ENCODE measurements around the gene KRTAP13-1. TPM values are rescaled to one million over a fixed set of nuclear protein-coding genes. Genes with fewer than 3 reads are reported as not detected.

Gene KRTAP13-1, protein sequence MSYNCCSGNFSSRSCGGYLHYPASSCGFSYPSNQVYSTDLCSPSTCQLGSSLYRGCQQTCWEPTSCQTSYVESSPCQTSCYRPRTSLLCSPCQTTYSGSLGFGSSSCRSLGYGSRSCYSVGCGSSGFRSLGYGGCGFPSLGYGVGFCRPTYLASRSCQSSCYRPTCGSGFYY
- not detected for total RNA-seq

DNA sequence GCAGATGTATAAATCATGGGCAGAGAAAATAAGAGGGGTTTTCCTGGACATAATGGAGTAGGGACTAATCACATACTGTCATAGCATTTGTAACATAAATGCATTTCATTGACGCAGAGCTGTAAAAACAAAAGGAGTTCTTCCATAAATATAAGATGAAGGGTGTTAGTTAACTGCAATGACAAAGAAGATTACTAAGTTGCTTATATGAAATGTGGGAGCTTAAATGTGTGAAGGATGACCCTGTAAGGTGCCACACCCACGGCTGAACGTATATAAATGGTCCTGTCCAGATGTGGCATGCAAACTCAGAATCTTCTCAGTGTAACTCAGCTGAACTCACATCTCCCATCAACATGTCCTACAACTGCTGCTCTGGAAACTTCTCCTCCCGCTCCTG, at the start of gene KRTAP13-1:
Gene KRTAP13-1, plus strand, starts transcription at position 301 of the 400 bp plus-strand sequence. Its CDS starts 56 bp downstream, at position 357.
- H3K27ac ChIP-seq, result no peak within 1 kb of the TSS
- no peak within 1 kb of the TSS for H3K4me3 ChIP-seq
- WGBS, 2 donors (ENCODE audit: low coverage in 1 of 2), result 27 to 42% methylated on average over 2 to 4 of the region's 4 CpGs
- no peaks in the 10 kb centered on the region for H3K36me3 ChIP-seq
- H3K27me3 ChIP-seq, result no peaks in the 10 kb centered on the region
- peaks cover 0 to 6% (median 0%) of the 10 kb centered on the region in 3 donors for H3K9me3 ChIP-seq
- TF ChIP-seq POLR2A (IDR thresholded peaks at IDR 0.05), result no peak
- no peaks in the 10 kb centered on the region for H3K4me1 ChIP-seq
- ATAC-seq, result no peak

DNA sequence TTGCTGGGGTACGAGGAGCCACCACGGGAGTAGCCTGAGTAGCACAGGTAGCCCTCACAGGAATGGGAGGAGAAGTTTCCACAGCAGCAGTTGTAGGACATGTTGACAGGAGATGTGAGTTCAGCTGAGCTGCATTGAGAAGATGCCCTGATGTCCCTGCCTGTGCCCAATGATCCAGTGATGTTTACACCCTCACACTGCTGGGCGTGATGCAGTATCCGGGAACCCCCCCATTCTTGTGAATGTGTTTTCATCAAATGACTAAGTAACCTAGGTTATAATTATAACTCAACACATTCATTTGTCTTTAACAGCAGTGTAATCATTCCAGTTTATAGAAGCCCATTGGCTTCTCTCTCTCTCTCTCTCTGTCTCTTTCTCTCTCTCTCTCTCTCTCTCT, 47.3 kb upstream of the KRTAP13-1 start, which contains the start of gene KRTAP23-1:
Gene KRTAP23-1, minus strand, starts transcription at position 101 of the 400 bp plus-strand sequence. Its CDS starts 0 bp downstream, at position 101.
- TF ChIP-seq POLR2AphosphoS5 (IDR thresholded peaks at IDR 0.05), result no peak
- Histone ChIP-seq H3K27me3 (no peaks in the 10 kb centered on the region), H3K36me3 (no peaks in the 10 kb centered on the region), H3K4me3 (no peak within 1 kb of the TSS), H3K4me1 (no peaks in the 10 kb centered on the region), H3K27ac (no peak within 1 kb of the TSS), H3K9me3 (no peaks in the 10 kb centered on the region)
- no peak for ATAC-seq
- WGBS, 2 donors (ENCODE audit: low coverage in 1 of 2), result 87 to 89% methylated on average over 2 of the region's 4 CpGs

DNA sequence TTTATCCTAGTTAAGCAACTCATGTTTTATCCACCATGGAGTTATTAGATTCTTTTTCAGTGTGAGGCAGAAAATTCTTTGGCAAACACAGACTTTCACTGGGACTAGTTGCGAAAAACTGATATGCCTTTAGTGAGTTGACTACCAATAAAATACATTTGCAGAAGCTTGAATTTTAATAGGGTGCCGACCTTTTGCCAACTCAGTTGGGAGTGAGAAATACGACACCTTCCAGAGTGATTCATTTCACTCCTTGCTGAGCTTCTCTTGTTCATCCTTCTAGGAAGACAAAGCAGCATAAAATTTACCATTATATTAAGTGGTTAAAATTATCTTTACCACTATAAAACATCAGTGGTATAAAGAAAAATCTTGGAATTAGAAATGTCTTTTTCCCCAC, 46.3 kb upstream of the KRTAP13-1 start:
- Histone ChIP-seq H3K9me3 (no peaks in the 10 kb centered on the region), H3K27me3 (no peaks in the 10 kb centered on the region), H3K4me1 (no peaks in the 10 kb centered on the region), H3K27ac (no peak overlapping the region), H3K4me3 (no peak overlapping the region), H3K36me3 (no peaks in the 10 kb centered on the region)
- 27 to 48% methylated on average over 3 of the region's 3 CpGs for WGBS, 2 donors (ENCODE audit: low coverage in 1 of 2)
- TF ChIP-seq, protein P1, sequence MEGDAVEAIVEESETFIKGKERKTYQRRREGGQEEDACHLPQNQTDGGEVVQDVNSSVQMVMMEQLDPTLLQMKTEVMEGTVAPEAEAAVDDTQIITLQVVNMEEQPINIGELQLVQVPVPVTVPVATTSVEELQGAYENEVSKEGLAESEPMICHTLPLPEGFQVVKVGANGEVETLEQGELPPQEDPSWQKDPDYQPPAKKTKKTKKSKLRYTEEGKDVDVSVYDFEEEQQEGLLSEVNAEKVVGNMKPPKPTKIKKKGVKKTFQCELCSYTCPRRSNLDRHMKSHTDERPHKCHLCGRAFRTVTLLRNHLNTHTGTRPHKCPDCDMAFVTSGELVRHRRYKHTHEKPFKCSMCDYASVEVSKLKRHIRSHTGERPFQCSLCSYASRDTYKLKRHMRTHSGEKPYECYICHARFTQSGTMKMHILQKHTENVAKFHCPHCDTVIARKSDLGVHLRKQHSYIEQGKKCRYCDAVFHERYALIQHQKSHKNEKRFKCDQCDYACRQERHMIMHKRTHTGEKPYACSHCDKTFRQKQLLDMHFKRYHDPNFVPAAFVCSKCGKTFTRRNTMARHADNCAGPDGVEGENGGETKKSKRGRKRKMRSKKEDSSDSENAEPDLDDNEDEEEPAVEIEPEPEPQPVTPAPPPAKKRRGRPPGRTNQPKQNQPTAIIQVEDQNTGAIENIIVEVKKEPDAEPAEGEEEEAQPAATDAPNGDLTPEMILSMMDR (IDR thresholded peaks at IDR 0.05), result no peak
- TF ChIP-seq POLR2A (IDR thresholded peaks at IDR 0.05) (no peak), EP300 (IDR thresholded peaks at IDR 0.05) (no peak), POLR2AphosphoS5 (IDR thresholded peaks at IDR 0.05) (no peak)
- no peak for ATAC-seq

DNA sequence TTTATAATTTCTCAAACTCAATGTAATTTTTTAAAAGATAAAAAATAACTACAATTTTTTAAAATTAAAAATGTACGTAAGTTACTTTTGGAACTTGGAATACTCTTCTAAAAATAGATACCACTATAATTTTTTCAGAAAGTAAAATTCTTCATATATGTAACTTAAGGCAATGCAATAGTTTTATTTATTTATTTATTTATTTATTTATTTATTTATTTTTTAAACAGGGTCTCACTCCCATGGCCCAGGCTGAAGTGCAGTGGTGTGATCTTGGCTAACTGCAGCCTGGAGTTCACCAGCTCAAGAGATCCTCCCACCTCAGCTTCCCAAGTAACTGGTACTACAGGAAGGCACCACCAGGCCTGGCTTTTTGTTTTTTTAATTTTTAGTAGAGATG, 44.3 kb upstream of the KRTAP13-1 start:
- no peak overlapping the region for H3K27ac ChIP-seq
- H3K4me1 ChIP-seq, result no peaks in the 10 kb centered on the region
- H3K4me3 ChIP-seq, result no peak overlapping the region
- H3K27me3 ChIP-seq, result no peaks in the 10 kb centered on the region
- no peaks in the 10 kb centered on the region for H3K36me3 ChIP-seq
- TF ChIP-seq POLR2AphosphoS5 (IDR thresholded peaks at IDR 0.05) (no peak), POLR2A (IDR thresholded peaks at IDR 0.05) (no peak), EP300 (IDR thresholded peaks at IDR 0.05) (no peak)
- TF ChIP-seq, protein P1 (IDR thresholded peaks at IDR 0.05), result no peak
- no peak for ATAC-seq
- WGBS, 2 donors (ENCODE audit: low coverage in 1 of 2), result 87 to 100% methylated on average over 1 of the region's 1 CpG
- no peaks in the 10 kb centered on the region for H3K9me3 ChIP-seq

DNA sequence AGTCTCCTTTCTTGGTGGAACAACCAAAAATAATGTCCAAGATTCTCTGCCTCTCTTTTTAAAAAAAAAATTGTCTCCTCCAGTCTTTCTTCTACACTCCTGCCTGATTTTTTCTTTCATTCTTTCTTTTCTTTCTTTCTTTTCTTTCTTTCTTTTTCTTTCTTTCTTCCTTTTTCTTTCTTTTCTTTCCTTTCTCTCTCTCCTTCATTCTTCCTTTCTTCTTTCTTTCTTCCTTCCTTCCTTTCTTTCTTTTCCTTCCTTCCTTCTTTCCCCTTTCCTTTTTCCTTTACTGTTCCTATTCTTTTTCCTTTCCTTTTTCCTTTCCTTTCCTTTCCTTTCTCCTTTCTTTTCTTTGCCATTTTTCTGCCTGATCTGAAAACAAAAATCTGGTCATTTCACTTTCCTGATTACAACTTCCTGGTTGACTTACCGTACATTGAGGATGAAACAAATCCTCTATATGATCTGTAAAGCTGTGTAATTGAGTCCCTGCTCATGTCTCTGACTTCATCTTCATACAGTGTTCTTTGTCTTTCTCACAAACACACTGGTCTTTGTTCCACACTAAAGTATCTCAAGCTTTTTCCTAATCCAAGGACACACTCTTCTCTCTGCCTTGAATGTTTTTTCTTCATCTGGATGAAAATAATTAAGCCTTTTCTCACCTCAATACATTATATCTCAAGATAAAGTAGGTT, 41.4 kb upstream of the KRTAP13-1 start:
- no peak for ATAC-seq
- no peaks in the 10 kb centered on the region for H3K36me3 ChIP-seq
- TF ChIP-seq POLR2A (IDR thresholded peaks at IDR 0.05), result no peak
- TF ChIP-seq POLR2AphosphoS5 (IDR thresholded peaks at IDR 0.05), result no peak
- no peak for TF ChIP-seq EP300 (IDR thresholded peaks at IDR 0.05)
- TF ChIP-seq, protein P1 (IDR thresholded peaks at IDR 0.05), result no peak

DNA sequence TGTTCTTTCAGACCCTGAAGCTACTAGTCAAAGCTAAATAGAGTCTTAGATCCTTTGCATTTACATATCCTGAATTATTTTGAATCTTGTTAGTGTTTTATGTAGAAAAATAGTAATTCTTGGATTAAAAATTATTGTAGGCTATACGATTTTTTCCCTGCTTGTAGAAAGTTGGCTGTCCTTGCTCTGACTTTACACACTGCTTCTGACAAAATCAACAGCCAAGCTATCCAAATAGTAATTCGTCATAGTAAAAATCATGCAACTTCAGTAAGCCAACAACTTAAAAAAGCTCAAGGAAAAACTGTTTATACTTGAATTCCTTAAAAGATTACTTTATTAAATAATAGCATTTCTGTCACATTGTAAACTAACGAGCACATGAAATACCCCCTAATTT, 39.9 kb upstream of the KRTAP13-1 start:
- Histone ChIP-seq H3K27ac (no peak overlapping the region), H3K4me3 (no peak overlapping the region), H3K9me3 (no peaks in the 10 kb centered on the region), H3K27me3 (no peaks in the 10 kb centered on the region), H3K4me1 (no peaks in the 10 kb centered on the region), H3K36me3 (no peaks in the 10 kb centered on the region)
- WGBS, 2 donors (ENCODE audit: low coverage in 1 of 2), result 18 to 25% methylated on average over 3 of the region's 3 CpGs
- no peak for TF ChIP-seq POLR2AphosphoS5 (IDR thresholded peaks at IDR 0.05)
- TF ChIP-seq, protein P1 (IDR thresholded peaks at IDR 0.05), result no peak
- TF ChIP-seq POLR2A (IDR thresholded peaks at IDR 0.05), result no peak
- no peak for TF ChIP-seq EP300 (IDR thresholded peaks at IDR 0.05)
- no peak for ATAC-seq

More for the DNA sequence above, 41.4 kb upstream of the KRTAP13-1 start:
- Histone ChIP-seq H3K27ac (no peak overlapping the region), H3K9me3 (no peaks in the 10 kb centered on the region), H3K4me1 (no peaks in the 10 kb centered on the region), H3K4me3 (no peak overlapping the region), H3K27me3 (no peaks in the 10 kb centered on the region)
- 75 to 80% methylated on average over 1 of the region's 1 CpG for WGBS, 2 donors (ENCODE audit: low coverage in 1 of 2)
